Stimulated activated naive CD8-positive, alpha-beta T cell treated with anti-CD3 and anti-CD28 coated beads, Interleukin-15, amount 100 ng/mL, for 72 hours (primary cell): Measurements from ENCODE around the gene CPNE8.
A peak's percentile ranks its signal among the peaks of the same experiment; 100 is the strongest.

ENCODE experiments used
- ATAC-seq: fragments of 150-1000 bp; cut with Tn5 transposase; 2 replicates; pipeline ENCODE4 v1.10.0; 2021; ENCODE audit warnings: mild to moderate bottlenecking, moderate library complexity
- DNase-seq, 2 donors: peaks; one replicate each; pipeline ENCODE4 v3.0.0; 2021 to 2022
- H3K27ac Mint-ChIP-seq, 2 donors: one replicate each; pipeline ENCODE4 v1.8.0; 2022; ENCODE audit warnings: mild to moderate bottlenecking in 2 of 2, mixed read lengths in 2 of 2, moderate library complexity in 2 of 2
- H3K27me3 Mint-ChIP-seq: one replicate; pipeline ENCODE4 v1.8.0; 2022; ENCODE audit warnings: mixed read lengths
- H3K4me1 Mint-ChIP-seq: one replicate; pipeline ENCODE4 v1.8.0; 2022; ENCODE audit warnings: mild to moderate bottlenecking, mixed read lengths
- H3K4me3 Mint-ChIP-seq, 2 donors: one replicate each; pipeline ENCODE4 v1.8.0; 2022; ENCODE audit warnings: mild to moderate bottlenecking in 2 of 2, mixed read lengths in 2 of 2, moderate library complexity in 1 of 2
- H3K9me3 Mint-ChIP-seq, 2 donors: one replicate each; pipeline ENCODE4 v1.8.0; 2022; ENCODE audit warnings: mixed read lengths in 2 of 2

Gene CPNE8

DNA sequence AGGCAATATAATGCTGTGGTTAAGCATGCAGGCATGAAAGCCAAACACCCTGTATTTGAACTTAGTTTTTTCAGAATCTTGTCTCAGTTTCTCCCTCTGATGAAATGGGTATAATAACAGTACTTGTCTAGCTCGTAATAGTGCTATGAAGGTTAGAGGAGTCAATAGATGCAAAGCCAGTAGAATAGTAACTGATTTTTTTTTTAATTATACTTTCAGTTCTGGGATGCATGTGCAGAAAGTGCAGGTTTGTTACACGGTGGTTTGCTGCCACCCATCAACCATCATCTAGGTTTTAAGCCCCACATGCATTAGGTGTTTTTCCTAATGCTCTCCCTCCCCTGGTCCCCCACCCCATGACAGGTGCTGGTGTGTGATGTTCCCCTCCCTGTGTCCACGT, 87.4 kb downstream of the CPNE8 start:
- Mint-ChIP-seq H3K4me3 (no peak overlapping the region), H3K9me3 (peaks cover under 1 to 9% of the 10 kb centered on the region in 2 donors), H3K27me3 (no peaks in the 10 kb centered on the region), H3K27ac (no peak overlapping the region), H3K4me1 (no peaks in the 10 kb centered on the region)
- DNase-seq (no peak), ATAC-seq (no peak)

DNA sequence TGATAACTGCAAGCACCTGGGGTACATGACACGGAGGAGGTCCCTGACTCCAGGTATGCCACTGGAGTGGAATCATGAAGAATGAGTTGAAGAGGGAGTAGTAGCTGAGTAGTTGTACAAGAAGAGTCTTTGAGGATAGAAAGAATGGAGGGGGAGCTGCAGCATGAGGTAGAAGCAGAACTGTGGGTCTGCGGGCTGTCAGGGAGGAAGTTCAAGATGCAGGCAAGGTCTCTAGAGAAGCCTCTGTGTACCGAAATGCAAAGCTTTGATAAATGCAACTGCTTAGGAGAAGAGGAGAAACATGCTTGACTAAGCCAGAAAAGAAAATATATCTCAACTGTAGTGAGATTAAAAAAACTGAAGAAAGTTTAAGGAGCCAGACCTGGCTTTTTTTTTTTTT, 91.5 kb downstream of the CPNE8 start:
- H3K27ac Mint-ChIP-seq, result no peak overlapping the region
- no peaks in the 10 kb centered on the region for H3K4me1 Mint-ChIP-seq
- ATAC-seq (no peak), DNase-seq (no peak)
- H3K27me3 Mint-ChIP-seq, result no peaks in the 10 kb centered on the region
- H3K9me3 Mint-ChIP-seq, result peaks cover 15 to 27% of the 10 kb centered on the region in 2 donors
- H3K4me3 Mint-ChIP-seq, result no peak overlapping the region

DNA sequence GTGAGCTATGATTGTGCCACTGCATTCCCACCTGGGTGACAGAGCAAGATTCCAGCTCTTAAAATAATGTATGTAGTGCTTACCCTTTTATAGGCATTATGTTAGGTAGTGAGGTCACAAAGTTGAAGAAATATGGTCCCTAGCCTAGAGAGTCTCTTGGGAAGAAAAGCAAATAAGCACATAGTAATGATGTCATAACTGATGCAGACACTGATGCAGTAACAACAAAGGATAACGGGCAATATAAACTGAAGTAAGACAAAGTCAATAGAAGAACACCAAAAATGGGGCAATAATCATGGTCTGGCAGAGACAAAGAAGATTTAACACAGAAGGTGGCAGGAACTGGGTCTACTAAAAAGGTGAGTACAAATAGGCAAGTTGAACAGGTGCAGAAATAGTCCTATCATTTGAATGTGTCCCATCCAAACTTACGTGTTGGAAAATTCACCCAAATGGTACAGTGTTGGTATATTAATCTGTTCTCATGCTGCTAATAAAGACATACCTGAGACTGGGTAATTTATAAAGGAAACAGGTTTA, 93.5 kb downstream of the CPNE8 start:
- H3K9me3 Mint-ChIP-seq, result peaks cover 15 to 27% of the 10 kb centered on the region in 2 donors
- H3K27me3 Mint-ChIP-seq, result no peaks in the 10 kb centered on the region
- H3K4me1 Mint-ChIP-seq, result no peaks in the 10 kb centered on the region
- H3K4me3 Mint-ChIP-seq, result no peak overlapping the region
- ATAC-seq (no peak), DNase-seq (no peak)
- H3K27ac Mint-ChIP-seq, result no peak overlapping the region

GRCh38 chr12:38809832-38810231, 95.6 kb downstream of the CPNE8 start:
- H3K4me3 Mint-ChIP-seq, result no peak overlapping the region
- peaks cover 15 to 27% of the 10 kb centered on the region in 2 donors for H3K9me3 Mint-ChIP-seq
- no peak overlapping the region for H3K27ac Mint-ChIP-seq
- DNase-seq (no peak), ATAC-seq (no peak)
- no peaks in the 10 kb centered on the region for H3K27me3 Mint-ChIP-seq
- no peaks in the 10 kb centered on the region for H3K4me1 Mint-ChIP-seq

DNA sequence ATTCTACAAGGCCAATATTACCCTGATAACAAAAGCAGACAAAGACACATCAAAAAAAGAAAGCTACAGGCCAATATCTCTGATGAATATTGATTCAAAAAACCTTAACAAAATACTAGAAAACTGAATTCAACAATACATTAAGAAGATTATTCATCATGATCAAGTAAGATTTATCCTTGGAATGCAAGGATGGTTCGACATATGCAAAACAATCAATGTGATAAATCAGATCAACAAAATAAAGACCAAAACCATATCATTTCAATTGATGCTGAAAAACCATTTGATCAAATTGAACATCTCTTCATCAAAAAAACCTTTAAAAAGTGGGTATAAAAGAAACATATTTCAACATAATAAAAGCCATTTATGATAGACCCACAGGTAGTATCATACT, 117.3 kb downstream of the CPNE8 start:
- Mint-ChIP-seq H3K27ac (no peak overlapping the region), H3K27me3 (no peaks in the 10 kb centered on the region), H3K4me3 (no peak overlapping the region), H3K4me1 (no peaks in the 10 kb centered on the region), H3K9me3 (peaks cover 40 to 58% of the 10 kb centered on the region in 2 donors)
- ATAC-seq (no peak), DNase-seq (no peak)

DNA sequence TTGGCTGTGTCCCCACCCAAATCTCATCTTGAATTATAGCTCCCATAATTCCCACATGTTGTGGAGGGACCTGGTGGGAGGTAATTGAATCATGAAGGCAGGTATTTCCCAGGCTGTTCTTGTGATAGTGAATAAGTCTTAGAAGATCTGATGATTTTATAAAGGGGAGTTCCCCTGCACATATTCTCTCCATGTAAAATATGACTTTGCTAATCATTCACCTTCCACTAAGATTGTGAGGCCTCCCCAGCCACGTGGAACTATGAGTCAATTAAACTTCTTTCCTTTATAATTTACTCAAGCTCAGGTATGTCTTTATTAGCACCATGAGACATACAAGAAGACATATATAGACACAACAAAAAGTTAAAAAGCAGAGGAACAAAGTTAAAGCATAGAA, 120.0 kb downstream of the CPNE8 start:
- H3K4me1 Mint-ChIP-seq, result no peaks in the 10 kb centered on the region

GRCh38 chr12:38783304-38783703, 122.1 kb downstream of the CPNE8 start:
- Mint-ChIP-seq H3K9me3 (peaks cover 26 to 45% of the 10 kb centered on the region in 2 donors), H3K27ac (no peak overlapping the region), H3K27me3 (no peaks in the 10 kb centered on the region), H3K4me1 (no peaks in the 10 kb centered on the region), H3K4me3 (no peak overlapping the region)
- no peak for DNase-seq
- ATAC-seq, result no peak

More for the DNA sequence above, 120.0 kb downstream of the CPNE8 start:
- Mint-ChIP-seq H3K27ac (no peak overlapping the region), H3K27me3 (no peaks in the 10 kb centered on the region), H3K9me3 (peaks cover 40 to 45% of the 10 kb centered on the region in 2 donors), H3K4me3 (no peak overlapping the region)
- no peak for DNase-seq
- ATAC-seq, result no peak

DNA sequence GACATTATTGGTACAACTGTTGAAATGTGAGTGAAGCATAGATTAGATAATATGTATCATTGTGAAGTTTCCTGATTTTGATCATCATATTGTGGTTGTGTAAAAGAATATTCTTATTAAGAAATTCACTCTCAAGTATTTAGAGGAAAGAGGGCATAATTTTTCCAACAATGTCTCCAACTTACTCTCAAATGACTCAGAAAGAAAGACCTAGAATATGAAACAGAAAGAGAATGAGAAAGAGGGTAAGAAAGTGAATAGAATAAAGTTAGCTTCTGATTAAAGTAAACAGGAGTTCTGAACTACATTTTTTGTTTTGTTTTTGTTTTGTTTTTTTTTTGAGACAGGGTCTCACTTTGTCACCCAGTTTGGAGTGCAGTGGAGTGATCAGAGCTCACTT, 123.0 kb downstream of the CPNE8 start:
- no peak for ATAC-seq
- Mint-ChIP-seq H3K27me3 (no peaks in the 10 kb centered on the region), H3K9me3 (peaks cover 17 to 35% of the 10 kb centered on the region in 2 donors), H3K4me3 (no peak overlapping the region), H3K4me1 (no peaks in the 10 kb centered on the region), H3K27ac (no peak overlapping the region)
- no peak for DNase-seq

DNA sequence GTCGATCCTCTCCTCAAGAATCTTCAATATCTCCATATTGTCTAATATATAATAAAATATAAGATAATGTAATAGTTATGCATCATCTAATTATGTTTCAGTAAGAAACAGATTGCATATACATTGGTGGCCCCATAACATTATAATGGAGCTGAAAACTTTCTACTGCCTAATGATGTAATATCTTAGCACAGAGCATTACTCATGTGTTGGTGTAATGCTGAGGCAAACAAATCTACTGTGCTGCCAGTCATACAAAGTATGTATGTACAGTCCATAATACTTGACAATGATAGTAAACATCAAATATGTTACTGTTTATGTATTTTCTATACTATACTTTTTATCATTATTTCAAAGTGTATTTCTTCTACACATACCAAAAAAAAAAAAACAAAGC, 128.7 kb downstream of the CPNE8 start:
- ATAC-seq, result no peak
- no peak overlapping the region for H3K27ac Mint-ChIP-seq
- no peaks in the 10 kb centered on the region for H3K27me3 Mint-ChIP-seq
- peaks cover 4% of the 10 kb centered on the region for H3K4me1 Mint-ChIP-seq
- peaks cover 0 to 16% of the 10 kb centered on the region in 2 donors for H3K9me3 Mint-ChIP-seq
- DNase-seq, result no peak
- H3K4me3 Mint-ChIP-seq, result no peak overlapping the region

DNA sequence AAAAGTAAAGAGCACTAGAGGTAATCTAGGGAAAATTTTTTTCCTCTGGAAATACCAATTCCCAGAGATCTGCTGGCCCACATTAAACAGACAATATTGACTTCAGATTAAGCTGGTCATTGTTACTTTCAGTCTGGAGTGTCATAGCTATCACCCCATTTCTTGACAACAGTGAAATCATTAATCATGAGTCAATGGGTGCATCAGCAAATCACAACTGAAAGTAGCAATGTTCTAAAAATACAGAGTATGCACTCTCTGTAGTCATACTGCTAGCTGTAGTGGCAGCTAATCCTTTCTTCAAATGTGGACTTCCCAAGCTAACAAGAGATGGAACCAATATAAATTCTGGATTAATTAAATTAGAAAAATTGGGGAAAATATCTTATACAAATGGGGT, 129.9 kb downstream of the CPNE8 start:
- Mint-ChIP-seq H3K27me3 (no peaks in the 10 kb centered on the region), H3K27ac (no peak overlapping the region), H3K4me3 (no peak overlapping the region), H3K9me3 (peaks cover 0 to 16% of the 10 kb centered on the region in 2 donors), H3K4me1 (peaks cover 7% of the 10 kb centered on the region)
- DNase-seq (no peak), ATAC-seq (peak; percentile 58)

- no peaks in the 10 kb centered on the region for H3K27me3 Mint-ChIP-seq
- H3K27ac Mint-ChIP-seq, result no peak overlapping the region
- DNase-seq (no peak), ATAC-seq (no peak)
- peaks cover 7% of the 10 kb centered on the region for H3K4me1 Mint-ChIP-seq
- no peak overlapping the region for H3K4me3 Mint-ChIP-seq
- no peaks in the 10 kb centered on the region for H3K9me3 Mint-ChIP-seq
Observed at GRCh38 chr12:38772437-38772836, 133.0 kb downstream of the CPNE8 start.

- ATAC-seq (peak; percentile 95), DNase-seq (peak; percentile 3 to 29)
- Mint-ChIP-seq H3K9me3 (no peaks in the 10 kb centered on the region), H3K4me3 (peak overlapping the region in 1 of 2 donors; percentile 6), H3K4me1 (peaks cover 7% of the 10 kb centered on the region), H3K27ac (peak overlapping the region; percentile 67 to 72), H3K27me3 (no peaks in the 10 kb centered on the region)
Observed at GRCh38 chr12:38771871-38772270, 133.5 kb downstream of the CPNE8 start.

DNA sequence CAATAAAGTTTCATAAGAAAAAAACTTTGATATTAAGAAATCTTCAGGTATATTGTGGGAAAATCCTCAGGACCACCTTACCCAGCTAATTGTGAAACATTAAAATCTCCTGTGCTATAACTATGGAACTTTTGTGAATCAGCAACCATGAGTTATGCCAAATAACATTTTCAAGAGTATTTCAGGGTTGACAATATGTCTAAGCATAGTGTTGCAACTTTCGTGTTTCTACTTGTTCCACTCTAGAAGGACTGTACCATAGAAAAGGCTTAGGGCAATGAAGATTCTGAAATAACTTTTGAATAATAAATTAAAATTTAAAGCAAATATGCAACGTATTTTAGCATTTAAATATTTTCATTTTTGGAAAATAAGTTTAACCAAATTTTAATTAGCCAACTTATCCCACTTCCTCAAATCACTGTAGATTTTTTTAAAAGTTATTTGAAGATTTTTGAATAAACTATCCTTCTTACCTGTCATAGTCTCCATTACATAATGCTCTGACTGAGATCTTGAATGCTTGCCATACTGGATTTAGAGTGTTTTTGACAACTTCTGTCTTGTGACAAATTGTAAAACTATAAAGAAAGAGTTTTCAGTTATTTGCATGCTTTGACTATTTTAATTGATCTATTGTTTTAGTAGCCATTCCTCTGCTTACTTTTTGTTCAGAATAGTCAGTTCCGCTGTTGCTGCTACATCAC, 143.6 kb downstream of the CPNE8 start:
- ATAC-seq (no peak), DNase-seq (no peak)
- Mint-ChIP-seq H3K4me1 (no peaks in the 10 kb centered on the region), H3K9me3 (peaks cover 7 to 9% of the 10 kb centered on the region in 2 donors), H3K4me3 (no peak overlapping the region), H3K27me3 (no peaks in the 10 kb centered on the region), H3K27ac (no peak overlapping the region)

GRCh38 chr12:38761111-38761510, 144.3 kb downstream of the CPNE8 start:
- H3K27me3 Mint-ChIP-seq, result no peaks in the 10 kb centered on the region
- ATAC-seq (no peak), DNase-seq (no peak)
- H3K4me3 Mint-ChIP-seq, result no peak overlapping the region
- H3K27ac Mint-ChIP-seq, result no peak overlapping the region
- peaks cover 7 to 9% of the 10 kb centered on the region in 2 donors for H3K9me3 Mint-ChIP-seq
- H3K4me1 Mint-ChIP-seq, result no peaks in the 10 kb centered on the region

DNA sequence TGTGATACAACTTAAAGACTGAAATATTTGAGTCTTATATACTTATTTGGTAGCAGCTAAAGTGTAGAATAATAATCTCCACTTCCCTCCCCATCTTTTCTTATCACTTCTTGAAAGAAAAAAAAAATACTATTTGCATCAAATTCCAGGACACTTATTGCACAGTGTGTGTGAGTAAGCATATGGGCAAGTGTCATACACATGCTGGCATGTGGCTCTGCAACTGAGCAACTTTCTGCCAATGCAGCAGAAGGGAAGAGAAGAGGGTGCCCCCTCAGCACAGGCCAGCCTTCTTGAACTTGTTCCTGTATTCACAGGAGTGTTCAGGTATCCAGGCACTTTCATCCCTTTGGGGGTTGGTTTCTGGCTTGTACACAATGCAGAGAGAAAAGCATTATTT, 145.8 kb downstream of the CPNE8 start:
- H3K27ac Mint-ChIP-seq, result no peak overlapping the region
- H3K4me3 Mint-ChIP-seq, result no peak overlapping the region
- no peaks in the 10 kb centered on the region for H3K4me1 Mint-ChIP-seq
- no peaks in the 10 kb centered on the region for H3K27me3 Mint-ChIP-seq
- DNase-seq (no peak), ATAC-seq (no peak)
- H3K9me3 Mint-ChIP-seq, result peaks cover 7 to 9% of the 10 kb centered on the region in 2 donors

- Mint-ChIP-seq H3K9me3 (peaks cover 7 to 13% of the 10 kb centered on the region in 2 donors), H3K27ac (no peak overlapping the region), H3K4me1 (no peaks in the 10 kb centered on the region), H3K4me3 (no peak overlapping the region), H3K27me3 (no peaks in the 10 kb centered on the region)
- no peak for ATAC-seq
- no peak for DNase-seq
Observed at GRCh38 chr12:38746744-38747143, 158.6 kb downstream of the CPNE8 start.

DNA sequence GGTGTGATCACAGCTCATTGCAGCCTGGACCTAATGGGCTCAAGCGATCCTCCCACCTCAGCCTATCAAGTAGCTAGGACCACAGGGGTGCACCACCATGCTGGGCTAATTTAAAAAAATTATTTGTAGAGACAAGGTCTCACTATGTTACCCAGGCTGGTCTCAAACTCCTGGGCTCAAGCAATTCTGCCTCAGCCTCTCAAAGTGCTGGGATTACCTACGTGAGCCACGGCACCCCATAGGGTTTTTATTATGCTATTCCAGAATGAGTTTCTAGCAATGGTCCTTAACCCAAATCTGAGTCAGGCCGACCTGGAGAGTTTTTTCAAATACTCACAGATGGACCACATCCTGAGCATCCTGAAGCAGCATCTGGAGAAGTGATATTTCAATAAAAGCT, 159.8 kb downstream of the CPNE8 start:
- Mint-ChIP-seq H3K4me1 (no peaks in the 10 kb centered on the region), H3K27ac (no peak overlapping the region), H3K27me3 (no peaks in the 10 kb centered on the region), H3K9me3 (peaks cover 7 to 8% of the 10 kb centered on the region in 2 donors), H3K4me3 (no peak overlapping the region)
- ATAC-seq (no peak), DNase-seq (no peak)
